Gastroesophageal sphincter (tissue), 4 donors: ENCODE results near the gene ACSF3. TPM values are rescaled to one million over a fixed set of nuclear protein-coding genes. Genes with fewer than 3 reads are reported as not detected.

Source experiments
- ATAC-seq: fragments of 150-250 bp; one replicate; pipeline ENCODE4 v1.9.1; 2016; ENCODE audit warnings: mild to moderate bottlenecking, moderate library complexity
- H3K27ac ChIP-seq, 4 donors: fragments of 200-600 bp; sonication (generic) in 3 of 4; 1 replicate in 3 of 4; 2 replicates in 1 of 4; pipeline ENCODE4 v1.5.1; 2016 to 2019
- H3K27me3 ChIP-seq: fragments of 200-600 bp; sonication (generic); one replicate; pipeline ENCODE4 v1.5.1; 2019
- H3K36me3 ChIP-seq, 2 donors: fragments of 200-600 bp; sonication (generic); one replicate each; pipeline ENCODE4 v1.5.1; 2019; ENCODE audit warnings: control low read depth in 1 of 2
- H3K4me1 ChIP-seq, 3 donors: fragments of 200-600 bp; sonication (generic); 1 replicate in 2 of 3; 2 replicates in 1 of 3; pipeline ENCODE4 v1.5.1; 2016 to 2019; ENCODE audit warnings: control low read depth in 2 of 3
- H3K4me3 ChIP-seq, 2 donors: fragments of 200-600 bp; sonication (generic); one replicate each; pipeline ENCODE4 v1.5.1; 2019; ENCODE audit warnings: mild to moderate bottlenecking in 1 of 2, moderate library complexity in 1 of 2
- H3K9me3 ChIP-seq, 3 donors: fragments of 200-600 bp; sonication (generic); one replicate each; pipeline ENCODE4 v1.5.1; 2017 to 2019; ENCODE audit warnings: control low read depth in 2 of 3
- EP300 ChIP-seq: sonication (generic); formaldehyde crosslinking; IDR thresholded peaks from one replicate; pipeline ENCODE4 v1.6.1; 2017; ENCODE audit warnings: antibody characterized with exemption, mild to moderate bottlenecking
- POLR2A ChIP-seq, 2 donors: fragments of 450-650 bp; IDR thresholded peaks; one replicate each; pipeline ENCODE4 v1.6.1; 2017; ENCODE audit warnings: antibody characterized with exemption in 2 of 2, mild to moderate bottlenecking in 2 of 2, moderate library complexity in 1 of 2
- POLR2AphosphoS5 ChIP-seq: sonication (generic); formaldehyde crosslinking; IDR thresholded peaks from one replicate; pipeline ENCODE4 v1.6.1; 2017; ENCODE audit warnings: antibody characterized with exemption
- WGBS, 2 donors: methylation state at CpG; one replicate each; pipeline ENCODE4 v1.1.5; 2018; ENCODE audit warnings: low coverage in 1 of 2; 5-methylcytosine and 5-hydroxymethylcytosine counted together
- total RNA-seq, 4 donors: library from RNA; depleted of rRNA; stranded (reverse); fragments of >200 nt; gene quantifications; one replicate each; pipeline ENCODE4 v1.1.0, GENCODE V29; 2016
- TF ChIP-seq, protein P1 (sequence below), 4 experiments: fragments of 200-600 bp in 2 of 4; fragments of 450-650 bp in 2 of 4; sonication (generic) in 1 of 4; IDR thresholded peaks; one replicate each; pipeline ENCODE4 v1.5.1; 2017 to 2019; ENCODE audit warnings: antibody characterized with exemption in 4 of 4, mild to moderate bottlenecking in 2 of 4, moderate library complexity in 2 of 4

ACSF3 gene
- total RNA-seq, 4 donors from 2014 or later: 14.5 to 33.8 (median 28.8) TPM

DNA sequence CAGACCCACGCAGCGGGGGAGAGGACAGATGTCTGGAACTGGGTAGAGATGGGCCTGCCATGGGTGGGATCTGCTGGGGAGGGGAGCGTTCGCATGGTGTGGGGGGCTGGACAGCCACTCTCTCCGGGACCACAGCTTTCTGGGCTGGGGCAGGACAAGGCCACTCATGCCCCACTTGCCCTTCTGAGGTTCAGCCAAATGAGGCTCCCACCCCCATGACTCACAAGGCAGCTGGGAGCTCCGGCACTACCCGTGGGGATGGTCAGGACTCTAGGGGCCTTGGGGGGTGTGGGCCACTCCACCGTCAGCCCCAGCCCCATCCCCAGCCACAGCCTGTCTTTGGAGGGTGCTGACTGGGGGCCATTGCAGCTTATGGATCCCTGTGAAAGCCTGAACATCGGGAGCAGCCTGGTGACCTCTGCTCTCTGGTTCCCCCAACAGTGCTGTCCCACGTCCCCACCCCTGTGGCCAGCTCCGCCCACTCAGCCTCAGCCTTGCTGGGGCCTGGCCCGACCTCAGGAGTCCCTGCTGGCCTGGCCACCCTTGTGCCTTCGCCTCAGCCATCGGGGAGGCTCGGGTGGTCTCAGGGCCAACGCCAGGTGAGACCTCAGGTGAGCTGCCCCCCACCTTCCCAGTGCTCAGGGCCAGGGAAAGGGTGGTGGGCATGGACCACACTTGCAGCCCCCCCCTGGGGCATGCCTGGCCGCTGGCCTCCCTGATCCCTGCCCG lies 73.2 kb downstream of the ACSF3 start:
- H3K9me3 ChIP-seq: no peaks in the 10 kb centered on the region
- TF ChIP-seq POLR2A (IDR thresholded peaks at IDR 0.05): no peak
- no peak for TF ChIP-seq EP300
- TF ChIP-seq, protein P1, sequence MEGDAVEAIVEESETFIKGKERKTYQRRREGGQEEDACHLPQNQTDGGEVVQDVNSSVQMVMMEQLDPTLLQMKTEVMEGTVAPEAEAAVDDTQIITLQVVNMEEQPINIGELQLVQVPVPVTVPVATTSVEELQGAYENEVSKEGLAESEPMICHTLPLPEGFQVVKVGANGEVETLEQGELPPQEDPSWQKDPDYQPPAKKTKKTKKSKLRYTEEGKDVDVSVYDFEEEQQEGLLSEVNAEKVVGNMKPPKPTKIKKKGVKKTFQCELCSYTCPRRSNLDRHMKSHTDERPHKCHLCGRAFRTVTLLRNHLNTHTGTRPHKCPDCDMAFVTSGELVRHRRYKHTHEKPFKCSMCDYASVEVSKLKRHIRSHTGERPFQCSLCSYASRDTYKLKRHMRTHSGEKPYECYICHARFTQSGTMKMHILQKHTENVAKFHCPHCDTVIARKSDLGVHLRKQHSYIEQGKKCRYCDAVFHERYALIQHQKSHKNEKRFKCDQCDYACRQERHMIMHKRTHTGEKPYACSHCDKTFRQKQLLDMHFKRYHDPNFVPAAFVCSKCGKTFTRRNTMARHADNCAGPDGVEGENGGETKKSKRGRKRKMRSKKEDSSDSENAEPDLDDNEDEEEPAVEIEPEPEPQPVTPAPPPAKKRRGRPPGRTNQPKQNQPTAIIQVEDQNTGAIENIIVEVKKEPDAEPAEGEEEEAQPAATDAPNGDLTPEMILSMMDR (IDR thresholded peaks at IDR 0.05): no peak
- TF ChIP-seq POLR2AphosphoS5: no peak
- ATAC-seq: no peak
- no peaks in the 10 kb centered on the region for H3K36me3 ChIP-seq
- 50 to 78% methylated on average over 1 to 3 of the region's 18 CpGs for WGBS, 2 donors
- H3K27ac ChIP-seq: no peak overlapping the region
- H3K4me3 ChIP-seq: no peak overlapping the region
- peaks cover 97% of the 10 kb centered on the region for H3K27me3 ChIP-seq
- H3K4me1 ChIP-seq: peaks cover 0 to 31% (median 21%) of the 10 kb centered on the region in 3 donors

- TF ChIP-seq, protein P1 (IDR thresholded peaks at IDR 0.05): peak in 3 of 4 experiments; percentile 65 to 79 (median 68)
- no peak for TF ChIP-seq POLR2A (IDR thresholded peaks at IDR 0.05)
- Histone ChIP-seq H3K27ac (no peak overlapping the region), H3K36me3 (no peaks in the 10 kb centered on the region), H3K4me1 (peaks cover 0 to 34% (median 21%) of the 10 kb centered on the region in 3 donors), H3K4me3 (no peak overlapping the region), H3K9me3 (no peaks in the 10 kb centered on the region), H3K27me3 (peaks cover 97% of the 10 kb centered on the region)
- WGBS, 2 donors: 27% methylated on average over 2 of the region's 18 CpGs; no CpG with 5 or more reads in 1 of the 2 donors
- ATAC-seq: peak; percentile 51
Measured at GRCh38 chr16:89167425-89167941, 73.8 kb downstream of the ACSF3 start.

DNA sequence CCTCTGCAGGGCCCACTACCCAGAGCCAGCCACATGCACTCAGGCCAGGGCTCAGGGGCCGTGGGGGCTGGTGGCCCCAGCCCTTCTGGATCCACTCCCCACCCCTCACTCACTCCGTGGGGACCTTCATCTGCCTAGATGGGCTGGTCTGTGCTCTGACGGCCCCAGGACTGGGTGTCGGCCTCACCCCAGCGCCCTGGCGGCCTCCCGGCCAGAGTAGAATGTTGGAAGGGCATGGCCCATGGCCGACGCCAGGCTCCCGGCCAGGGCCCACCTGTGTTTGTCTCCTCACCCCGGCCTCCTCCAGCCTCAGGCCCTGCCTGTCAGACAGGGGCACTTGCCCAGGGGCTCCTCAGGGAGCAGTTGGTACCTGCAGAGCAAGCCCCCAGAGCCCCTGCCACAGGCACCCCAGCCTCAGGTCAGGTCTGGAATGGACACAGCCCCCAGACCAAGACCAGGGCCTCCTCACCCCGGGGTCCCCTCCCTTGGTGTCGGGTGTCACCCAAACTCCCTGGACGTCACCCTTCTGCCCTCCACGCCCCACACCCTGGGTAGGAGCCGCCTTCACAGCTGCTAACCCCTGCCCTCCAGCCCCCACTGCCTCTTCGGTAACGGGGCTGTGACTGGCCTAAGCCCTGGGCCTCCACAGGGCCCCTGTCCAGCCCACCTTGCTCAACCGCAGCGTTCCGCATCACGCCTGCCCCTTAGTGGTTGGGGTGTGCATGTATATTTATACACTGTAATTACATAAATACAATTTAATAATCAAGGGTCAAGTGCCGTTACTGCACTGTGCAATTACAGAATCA lies 74.9 kb downstream of the ACSF3 start:
- Histone ChIP-seq H3K27ac (no peak overlapping the region), H3K4me3 (no peak overlapping the region), H3K9me3 (no peaks in the 10 kb centered on the region), H3K4me1 (peaks cover 0 to 34% (median 21%) of the 10 kb centered on the region in 3 donors), H3K27me3 (peaks cover 93% of the 10 kb centered on the region), H3K36me3 (no peaks in the 10 kb centered on the region)
- TF ChIP-seq EP300 (no peak), POLR2A (IDR thresholded peaks at IDR 0.05) (no peak), POLR2AphosphoS5 (no peak)
- TF ChIP-seq, protein P1 (IDR thresholded peaks at IDR 0.05): no peak
- WGBS, 2 donors: 42% methylated on average over 3 of the region's 23 CpGs; no CpG with 5 or more reads in 1 of the 2 donors
- ATAC-seq: no peak

DNA sequence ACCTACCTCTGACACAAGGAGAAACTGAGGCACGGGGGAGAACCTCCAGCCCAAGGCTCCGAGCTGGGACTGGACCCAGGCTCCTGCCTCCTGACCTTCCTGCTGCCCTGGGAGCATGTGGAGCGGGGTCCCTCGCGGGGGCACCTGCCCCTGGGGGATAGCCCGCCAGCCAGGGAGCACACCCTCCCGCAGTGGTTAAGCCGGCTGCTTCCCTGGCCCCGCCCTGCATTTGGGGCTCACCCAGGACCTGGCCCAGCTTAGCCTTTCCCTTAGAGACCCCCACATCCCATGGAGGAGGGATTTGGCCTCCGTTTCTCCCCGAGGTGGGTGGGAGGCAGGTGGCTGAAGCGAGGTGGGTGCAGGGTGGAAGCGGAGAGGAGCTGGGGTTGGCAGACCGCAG lies 76.1 kb downstream of the ACSF3 start:
- ATAC-seq: no peak
- peaks cover 87% of the 10 kb centered on the region for H3K27me3 ChIP-seq
- H3K36me3 ChIP-seq: no peaks in the 10 kb centered on the region
- no peaks in the 10 kb centered on the region for H3K9me3 ChIP-seq
- no peak overlapping the region for H3K4me3 ChIP-seq
- no peak for TF ChIP-seq EP300
- TF ChIP-seq, protein P1 (IDR thresholded peaks at IDR 0.05): no peak
- no peak for TF ChIP-seq POLR2AphosphoS5
- no peak for TF ChIP-seq POLR2A (IDR thresholded peaks at IDR 0.05)
- peaks cover 0 to 34% (median 21%) of the 10 kb centered on the region in 3 donors for H3K4me1 ChIP-seq
- H3K27ac ChIP-seq: no peak overlapping the region
- no CpG with 5 or more reads among the region's 14 CpGs for WGBS, 2 donors
